ENCODE measurements around the gene UQCRC2.
A peak's percentile ranks its signal among the peaks of the same experiment; 100 is the strongest.

UQCRC2 gene

DNA sequence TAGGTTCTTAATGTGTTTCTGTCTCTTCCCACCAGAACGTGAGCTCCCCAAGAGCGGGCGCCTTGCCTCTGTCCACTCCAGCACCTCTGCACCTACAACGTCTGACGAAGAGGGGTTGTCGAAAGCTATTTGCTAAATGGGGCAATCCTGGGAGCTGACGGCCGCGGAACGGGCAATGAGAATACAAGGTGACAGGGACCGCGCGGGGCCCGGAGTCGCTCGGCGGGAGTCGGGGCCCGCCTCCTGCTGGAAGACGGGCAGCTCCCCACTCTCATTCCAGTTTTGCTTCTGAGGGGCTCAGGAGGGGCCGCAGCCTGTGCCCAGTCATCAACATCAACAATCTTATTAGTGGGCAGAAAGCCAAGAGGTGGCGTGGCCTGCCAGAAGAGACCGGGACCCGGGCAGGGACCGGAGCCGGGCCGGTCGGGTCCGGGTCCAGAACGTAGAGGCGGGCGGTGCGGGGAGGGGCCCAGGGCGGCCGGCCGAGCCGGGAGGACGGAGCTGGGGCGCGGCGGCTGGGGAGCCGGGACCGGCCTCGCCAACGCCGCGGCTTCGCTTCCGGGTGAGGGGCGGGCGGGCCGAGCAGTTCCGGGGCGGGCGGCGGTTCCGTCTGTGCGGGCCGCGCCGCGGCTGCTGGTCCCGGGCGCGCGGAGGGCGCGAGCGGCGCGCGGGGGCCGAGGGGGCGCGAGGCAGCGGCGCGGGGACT is 54.5 kb downstream of the UQCRC2 start, which contains the start of gene MOSMO (continued):
- TF ChIP-seq, protein P1, sequence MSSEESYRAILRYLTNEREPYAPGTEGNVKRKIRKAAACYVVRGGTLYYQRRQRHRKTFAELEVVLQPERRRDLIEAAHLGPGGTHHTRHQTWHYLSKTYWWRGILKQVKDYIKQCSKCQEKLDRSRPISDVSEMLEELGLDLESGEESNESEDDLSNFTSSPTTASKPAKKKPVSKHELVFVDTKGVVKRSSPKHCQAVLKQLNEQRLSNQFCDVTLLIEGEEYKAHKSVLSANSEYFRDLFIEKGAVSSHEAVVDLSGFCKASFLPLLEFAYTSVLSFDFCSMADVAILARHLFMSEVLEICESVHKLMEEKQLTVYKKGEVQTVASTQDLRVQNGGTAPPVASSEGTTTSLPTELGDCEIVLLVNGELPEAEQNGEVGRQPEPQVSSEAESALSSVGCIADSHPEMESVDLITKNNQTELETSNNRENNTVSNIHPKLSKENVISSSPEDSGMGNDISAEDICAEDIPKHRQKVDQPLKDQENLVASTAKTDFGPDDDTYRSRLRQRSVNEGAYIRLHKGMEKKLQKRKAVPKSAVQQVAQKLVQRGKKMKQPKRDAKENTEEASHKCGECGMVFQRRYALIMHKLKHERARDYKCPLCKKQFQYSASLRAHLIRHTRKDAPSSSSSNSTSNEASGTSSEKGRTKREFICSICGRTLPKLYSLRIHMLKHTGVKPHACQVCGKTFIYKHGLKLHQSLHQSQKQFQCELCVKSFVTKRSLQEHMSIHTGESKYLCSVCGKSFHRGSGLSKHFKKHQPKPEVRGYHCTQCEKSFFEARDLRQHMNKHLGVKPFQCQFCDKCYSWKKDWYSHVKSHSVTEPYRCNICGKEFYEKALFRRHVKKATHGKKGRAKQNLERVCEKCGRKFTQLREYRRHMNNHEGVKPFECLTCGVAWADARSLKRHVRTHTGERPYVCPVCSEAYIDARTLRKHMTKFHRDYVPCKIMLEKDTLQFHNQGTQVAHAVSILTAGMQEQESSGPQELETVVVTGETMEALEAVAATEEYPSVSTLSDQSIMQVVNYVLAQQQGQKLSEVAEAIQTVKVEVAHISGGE (tag by site-specific recombination; conservative IDR thresholded peaks at IDR 0.05; ENCODE audit: low read depth) = peak; percentile 76
- TF ChIP-seq ZNF140 (tag by site-specific recombination; IDR thresholded peaks at IDR 0.05) = no peak
- 0 out of 2 replicates have a peak, but pooled peaks have one; percentile 41 for TF ChIP-seq ZNF391 (tag by site-specific recombination; IDR thresholded peaks at IDR 0.05; ENCODE audit: borderline replicate concordance, low read depth)
- TF ChIP-seq SP7 (tag by site-specific recombination; IDR thresholded peaks at IDR 0.05) = peak; percentile 32; the same call in 1 of the 2 replicates
- TF ChIP-seq GLIS1 (tag by site-specific recombination; IDR thresholded peaks at IDR 0.05) = peak; percentile 45
- TF ChIP-seq, protein P2, sequence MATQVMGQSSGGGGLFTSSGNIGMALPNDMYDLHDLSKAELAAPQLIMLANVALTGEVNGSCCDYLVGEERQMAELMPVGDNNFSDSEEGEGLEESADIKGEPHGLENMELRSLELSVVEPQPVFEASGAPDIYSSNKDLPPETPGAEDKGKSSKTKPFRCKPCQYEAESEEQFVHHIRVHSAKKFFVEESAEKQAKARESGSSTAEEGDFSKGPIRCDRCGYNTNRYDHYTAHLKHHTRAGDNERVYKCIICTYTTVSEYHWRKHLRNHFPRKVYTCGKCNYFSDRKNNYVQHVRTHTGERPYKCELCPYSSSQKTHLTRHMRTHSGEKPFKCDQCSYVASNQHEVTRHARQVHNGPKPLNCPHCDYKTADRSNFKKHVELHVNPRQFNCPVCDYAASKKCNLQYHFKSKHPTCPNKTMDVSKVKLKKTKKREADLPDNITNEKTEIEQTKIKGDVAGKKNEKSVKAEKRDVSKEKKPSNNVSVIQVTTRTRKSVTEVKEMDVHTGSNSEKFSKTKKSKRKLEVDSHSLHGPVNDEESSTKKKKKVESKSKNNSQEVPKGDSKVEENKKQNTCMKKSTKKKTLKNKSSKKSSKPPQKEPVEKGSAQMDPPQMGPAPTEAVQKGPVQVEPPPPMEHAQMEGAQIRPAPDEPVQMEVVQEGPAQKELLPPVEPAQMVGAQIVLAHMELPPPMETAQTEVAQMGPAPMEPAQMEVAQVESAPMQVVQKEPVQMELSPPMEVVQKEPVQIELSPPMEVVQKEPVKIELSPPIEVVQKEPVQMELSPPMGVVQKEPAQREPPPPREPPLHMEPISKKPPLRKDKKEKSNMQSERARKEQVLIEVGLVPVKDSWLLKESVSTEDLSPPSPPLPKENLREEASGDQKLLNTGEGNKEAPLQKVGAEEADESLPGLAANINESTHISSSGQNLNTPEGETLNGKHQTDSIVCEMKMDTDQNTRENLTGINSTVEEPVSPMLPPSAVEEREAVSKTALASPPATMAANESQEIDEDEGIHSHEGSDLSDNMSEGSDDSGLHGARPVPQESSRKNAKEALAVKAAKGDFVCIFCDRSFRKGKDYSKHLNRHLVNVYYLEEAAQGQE (tag by site-specific recombination; IDR thresholded peaks at IDR 0.05) = peak; percentile 91
- no peak for TF ChIP-seq YY2 (tag by site-specific recombination; IDR thresholded peaks at IDR 0.05)
- TF ChIP-seq, protein P3, sequence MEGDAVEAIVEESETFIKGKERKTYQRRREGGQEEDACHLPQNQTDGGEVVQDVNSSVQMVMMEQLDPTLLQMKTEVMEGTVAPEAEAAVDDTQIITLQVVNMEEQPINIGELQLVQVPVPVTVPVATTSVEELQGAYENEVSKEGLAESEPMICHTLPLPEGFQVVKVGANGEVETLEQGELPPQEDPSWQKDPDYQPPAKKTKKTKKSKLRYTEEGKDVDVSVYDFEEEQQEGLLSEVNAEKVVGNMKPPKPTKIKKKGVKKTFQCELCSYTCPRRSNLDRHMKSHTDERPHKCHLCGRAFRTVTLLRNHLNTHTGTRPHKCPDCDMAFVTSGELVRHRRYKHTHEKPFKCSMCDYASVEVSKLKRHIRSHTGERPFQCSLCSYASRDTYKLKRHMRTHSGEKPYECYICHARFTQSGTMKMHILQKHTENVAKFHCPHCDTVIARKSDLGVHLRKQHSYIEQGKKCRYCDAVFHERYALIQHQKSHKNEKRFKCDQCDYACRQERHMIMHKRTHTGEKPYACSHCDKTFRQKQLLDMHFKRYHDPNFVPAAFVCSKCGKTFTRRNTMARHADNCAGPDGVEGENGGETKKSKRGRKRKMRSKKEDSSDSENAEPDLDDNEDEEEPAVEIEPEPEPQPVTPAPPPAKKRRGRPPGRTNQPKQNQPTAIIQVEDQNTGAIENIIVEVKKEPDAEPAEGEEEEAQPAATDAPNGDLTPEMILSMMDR (tag by site-specific recombination; IDR thresholded peaks at IDR 0.05) = peak; percentile 53
- peak; percentile 65; the same call in 1 of the 2 replicates for TF ChIP-seq ZEB2 (tag by site-specific recombination; IDR thresholded peaks at IDR 0.05)
- TF ChIP-seq, protein P4, sequence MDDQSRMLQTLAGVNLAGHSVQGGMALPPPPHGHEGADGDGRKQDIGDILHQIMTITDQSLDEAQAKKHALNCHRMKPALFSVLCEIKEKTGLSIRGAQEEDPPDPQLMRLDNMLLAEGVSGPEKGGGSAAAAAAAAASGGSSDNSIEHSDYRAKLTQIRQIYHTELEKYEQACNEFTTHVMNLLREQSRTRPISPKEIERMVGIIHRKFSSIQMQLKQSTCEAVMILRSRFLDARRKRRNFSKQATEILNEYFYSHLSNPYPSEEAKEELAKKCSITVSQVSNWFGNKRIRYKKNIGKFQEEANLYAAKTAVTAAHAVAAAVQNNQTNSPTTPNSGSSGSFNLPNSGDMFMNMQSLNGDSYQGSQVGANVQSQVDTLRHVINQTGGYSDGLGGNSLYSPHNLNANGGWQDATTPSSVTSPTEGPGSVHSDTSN (CRISPR knock-in tag; IDR thresholded peaks at IDR 0.05) = peak; percentile 54; the same call in 1 of the 2 replicates
- TF ChIP-seq MZF1 (tag by site-specific recombination; IDR thresholded peaks at IDR 0.05; ENCODE audit: borderline replicate concordance) = peak; percentile 60; the same call in 1 of the 2 replicates
- peak; percentile 88; the same call in 1 of the 2 replicates for TF ChIP-seq ZNF561 (tag by site-specific recombination; IDR thresholded peaks at IDR 0.05; ENCODE audit: borderline replicate concordance)
- no peak for TF ChIP-seq ZNF155 (tag by site-specific recombination; IDR thresholded peaks at IDR 0.05)
- TF ChIP-seq ZNF121 (tag by site-specific recombination; IDR thresholded peaks at IDR 0.05) = no peak
- TF ChIP-seq ZSCAN23 (tag by site-specific recombination; IDR thresholded peaks at IDR 0.05) = no peak
- peak; percentile 49 for TF ChIP-seq SP2 (tag by site-specific recombination; IDR thresholded peaks at IDR 0.05)
